Parathyroid adenoma (tissue), 2 donors: ENCODE measurements around the gene DPH7.

Experiments
- H2AFZ ChIP-seq: fragments of 300-600 bp; sonication (generic); one replicate; pipeline ENCODE4 v1.7.0; 2017; ENCODE audit warnings: antibody characterized with exemption, mild to moderate bottlenecking
- H3K27ac ChIP-seq: fragments of 300-600 bp; sonication (generic); one replicate; pipeline ENCODE4 v1.7.0; 2017
- H3K27me3 ChIP-seq: fragments of 300-600 bp; sonication (generic); one replicate; pipeline ENCODE4 v1.7.0; 2017; ENCODE audit warnings: low read length; ENCODE audit not compliant: control insufficient read depth, insufficient read depth
- H3K36me3 ChIP-seq: fragments of 300-600 bp; sonication (generic); one replicate; pipeline ENCODE4 v1.7.0; 2017; ENCODE audit warnings: low read length; ENCODE audit not compliant: control insufficient read depth, insufficient read depth
- H3K4me1 ChIP-seq: fragments of 300-600 bp; sonication (generic); one replicate; pipeline ENCODE4 v1.7.0; 2017; ENCODE audit warnings: control low read depth
- H3K4me2 ChIP-seq: fragments of 300-600 bp; sonication (generic); one replicate; pipeline ENCODE4 v1.7.0; 2017; ENCODE audit warnings: low read length
- H3K4me3 ChIP-seq: fragments of 300-600 bp; sonication (generic); one replicate; pipeline ENCODE4 v1.7.0; 2017; ENCODE audit warnings: low read depth, low read length
- H3K79me2 ChIP-seq: fragments of 300-600 bp; sonication (generic); one replicate; pipeline ENCODE4 v1.7.0; 2017; ENCODE audit warnings: control low read depth
- H3K9ac ChIP-seq: fragments of 300-600 bp; sonication (generic); one replicate; pipeline ENCODE4 v1.7.0; 2017; ENCODE audit warnings: mild to moderate bottlenecking
- H3K9me3 ChIP-seq: fragments of 300-600 bp; sonication (generic); one replicate; pipeline ENCODE4 v1.7.0; 2017; ENCODE audit warnings: low read length; ENCODE audit not compliant: control insufficient read depth
- CTCF ChIP-seq: fragments of 300-600 bp; sonication (generic); IDR thresholded peaks from one replicate; pipeline ENCODE4 v1.7.0; 2017; ENCODE audit warnings: antibody characterized with exemption, mild to moderate bottlenecking
- donor health status: primary hyperparathyroidism.

Gene DPH7

GRCh38 chr9:137615387-137615871 lies 36.7 kb upstream of the DPH7 start:
- no peak overlapping the region for H3K27ac ChIP-seq
- TF ChIP-seq CTCF = no peak
- H3K79me2 ChIP-seq = peaks cover 5% of the 10 kb centered on the region
- no peak overlapping the region for H3K9ac ChIP-seq
- H3K4me2 ChIP-seq = no peak overlapping the region
- H2AFZ ChIP-seq = no peak overlapping the region
- no peaks in the 10 kb centered on the region for H3K36me3 ChIP-seq
- H3K4me1 ChIP-seq = peaks cover 7% of the 10 kb centered on the region
- H3K4me3 ChIP-seq = no peak overlapping the region
- no peaks in the 10 kb centered on the region for H3K9me3 ChIP-seq
- H3K27me3 ChIP-seq = no peaks in the 10 kb centered on the region

- H3K4me1 ChIP-seq = peaks cover 7% of the 10 kb centered on the region
Measured at GRCh38 chr9:137614631-137615386, 36.1 kb upstream of the DPH7 start.

GRCh38 chr9:137613738-137614523 lies 35.2 kb upstream of the DPH7 start:
- no peak for TF ChIP-seq CTCF
- peaks cover 7% of the 10 kb centered on the region for H3K4me1 ChIP-seq
- no peak overlapping the region for H3K9ac ChIP-seq
- H3K4me3 ChIP-seq = no peak overlapping the region
- H2AFZ ChIP-seq = no peak overlapping the region
- no peak overlapping the region for H3K27ac ChIP-seq
- H3K36me3 ChIP-seq = no peaks in the 10 kb centered on the region
- no peaks in the 10 kb centered on the region for H3K27me3 ChIP-seq
- peaks cover 7% of the 10 kb centered on the region for H3K79me2 ChIP-seq
- H3K4me2 ChIP-seq = no peak overlapping the region
- no peaks in the 10 kb centered on the region for H3K9me3 ChIP-seq

More at GRCh38 chr9:137614631-137615386, 36.1 kb upstream of the DPH7 start:
- TF ChIP-seq CTCF = no peak
- H3K36me3 ChIP-seq = no peaks in the 10 kb centered on the region
- H3K9me3 ChIP-seq = no peaks in the 10 kb centered on the region
- H3K79me2 ChIP-seq = peaks cover 6% of the 10 kb centered on the region
- no peak overlapping the region for H3K9ac ChIP-seq
- no peak overlapping the region for H3K27ac ChIP-seq
- no peak overlapping the region for H3K4me3 ChIP-seq
- H3K4me2 ChIP-seq = no peak overlapping the region
- no peaks in the 10 kb centered on the region for H3K27me3 ChIP-seq
- no peak overlapping the region for H2AFZ ChIP-seq

GRCh38 chr9:137613259-137613658 lies 34.5 kb upstream of the DPH7 start:
- no peak overlapping the region for H3K27ac ChIP-seq
- H3K79me2 ChIP-seq = peaks cover 7% of the 10 kb centered on the region
- no peak overlapping the region for H2AFZ ChIP-seq
- H3K9ac ChIP-seq = no peak overlapping the region
- H3K4me3 ChIP-seq = no peak overlapping the region
- H3K4me2 ChIP-seq = no peak overlapping the region
- H3K27me3 ChIP-seq = no peaks in the 10 kb centered on the region
- H3K36me3 ChIP-seq = no peaks in the 10 kb centered on the region
- TF ChIP-seq CTCF = no peak
- peaks cover 7% of the 10 kb centered on the region for H3K4me1 ChIP-seq
- no peaks in the 10 kb centered on the region for H3K9me3 ChIP-seq
